Measurements from ENCODE around the gene STAG1.

Gene STAG1

DNA sequence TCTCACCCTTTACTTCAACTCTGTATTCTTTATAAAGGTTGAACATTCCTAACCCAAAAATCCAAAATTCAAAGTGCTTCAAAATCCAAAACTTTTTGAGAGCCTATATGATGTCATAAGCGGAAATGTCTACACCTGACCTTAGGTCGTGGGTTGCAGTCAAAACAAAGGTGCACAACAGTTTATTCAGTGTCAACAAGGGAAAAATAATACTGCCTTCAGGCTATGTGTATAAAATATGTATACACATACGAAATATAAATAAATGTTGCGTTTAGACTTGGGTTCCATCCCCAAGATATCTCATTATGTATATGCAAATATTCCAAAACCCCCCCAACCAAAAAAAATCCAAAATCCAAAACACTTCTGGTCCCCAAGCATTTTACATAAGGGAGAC is 90.9 kb downstream of the STAG1 start:
- H3K9me2 ChIP-seq (replicated peaks; ENCODE audit: low read depth, low read length): no peaks in the 10 kb centered on the region
- no peaks in the 10 kb centered on the region for H3K27me3 ChIP-seq (ENCODE audit: insufficient read depth, low read length, poor library complexity, severe bottlenecking)
- no peak overlapping the region for H3K9ac ChIP-seq (ENCODE audit: low read depth, low read length, poor library complexity, severe bottlenecking)
- H3F3A ChIP-seq (ENCODE audit: low read depth): no peaks in the 10 kb centered on the region
- H3K4me2 ChIP-seq (ENCODE audit: low read depth, low read length, poor library complexity, severe bottlenecking): no peak overlapping the region
- peaks cover 10% of the 10 kb centered on the region for H3K4me1 ChIP-seq (ENCODE audit: insufficient read depth, low read length, poor library complexity, severe bottlenecking)
- H3K79me2 ChIP-seq (ENCODE audit: insufficient read depth, low read length): peaks cover 94% of the 10 kb centered on the region
- no peak for TF ChIP-seq EZH2phosphoT487 (IDR thresholded peaks at IDR 0.05; ENCODE audit: borderline replicate concordance)
- TF ChIP-seq, protein P1, sequence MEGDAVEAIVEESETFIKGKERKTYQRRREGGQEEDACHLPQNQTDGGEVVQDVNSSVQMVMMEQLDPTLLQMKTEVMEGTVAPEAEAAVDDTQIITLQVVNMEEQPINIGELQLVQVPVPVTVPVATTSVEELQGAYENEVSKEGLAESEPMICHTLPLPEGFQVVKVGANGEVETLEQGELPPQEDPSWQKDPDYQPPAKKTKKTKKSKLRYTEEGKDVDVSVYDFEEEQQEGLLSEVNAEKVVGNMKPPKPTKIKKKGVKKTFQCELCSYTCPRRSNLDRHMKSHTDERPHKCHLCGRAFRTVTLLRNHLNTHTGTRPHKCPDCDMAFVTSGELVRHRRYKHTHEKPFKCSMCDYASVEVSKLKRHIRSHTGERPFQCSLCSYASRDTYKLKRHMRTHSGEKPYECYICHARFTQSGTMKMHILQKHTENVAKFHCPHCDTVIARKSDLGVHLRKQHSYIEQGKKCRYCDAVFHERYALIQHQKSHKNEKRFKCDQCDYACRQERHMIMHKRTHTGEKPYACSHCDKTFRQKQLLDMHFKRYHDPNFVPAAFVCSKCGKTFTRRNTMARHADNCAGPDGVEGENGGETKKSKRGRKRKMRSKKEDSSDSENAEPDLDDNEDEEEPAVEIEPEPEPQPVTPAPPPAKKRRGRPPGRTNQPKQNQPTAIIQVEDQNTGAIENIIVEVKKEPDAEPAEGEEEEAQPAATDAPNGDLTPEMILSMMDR (conservative IDR thresholded peaks at IDR 0.05; ENCODE audit: low read length): no peak
- peaks cover 17% of the 10 kb centered on the region for H4K20me1 ChIP-seq (ENCODE audit: insufficient read depth, low read length, poor library complexity, severe bottlenecking)
- H2AFZ ChIP-seq (ENCODE audit: low read length): no peak overlapping the region
- no peak overlapping the region for H3K4me3 ChIP-seq (ENCODE audit: low read length, poor library complexity, severe bottlenecking)
- no peaks in the 10 kb centered on the region for H3K9me3 ChIP-seq (ENCODE audit: insufficient read depth, low read depth, low read length)
- H3K36me3 ChIP-seq (ENCODE audit: insufficient read depth, low read length): no peaks in the 10 kb centered on the region

DNA sequence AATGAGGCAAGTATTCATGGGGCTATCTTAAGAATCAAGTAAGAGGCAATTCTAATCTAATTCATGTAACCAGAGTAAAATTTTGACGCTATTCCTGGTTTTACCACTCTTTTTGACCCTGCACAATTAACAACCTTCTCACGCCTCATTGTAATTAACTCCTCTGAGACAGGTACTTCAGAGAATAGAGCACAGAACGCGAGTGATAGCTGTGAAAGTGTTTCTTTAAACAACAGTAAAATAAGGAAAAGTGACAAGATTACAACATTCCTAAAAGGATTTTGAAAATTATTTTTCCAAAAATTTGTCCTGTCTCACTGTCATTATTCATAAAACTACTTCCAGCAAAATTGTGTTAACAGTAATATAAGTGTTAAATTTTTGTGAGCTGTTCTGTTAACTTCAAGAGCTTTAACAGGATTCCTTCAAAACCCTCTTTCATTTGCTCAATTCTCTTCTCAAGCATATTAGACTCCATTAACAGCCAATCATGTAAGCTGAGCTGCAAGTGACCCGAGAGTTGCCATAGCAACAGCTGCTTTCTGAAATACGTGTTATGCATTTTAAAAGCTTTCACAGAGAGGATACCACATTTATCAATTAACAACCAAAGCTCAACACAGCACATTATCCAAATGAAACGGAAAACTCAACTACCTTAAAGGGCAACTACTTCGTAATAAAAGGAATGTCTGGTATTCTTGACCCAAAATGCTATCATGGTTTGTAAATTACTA is 93.1 kb downstream of the STAG1 start:
- peaks cover 12% of the 10 kb centered on the region for H3K9me3 ChIP-seq (ENCODE audit: insufficient read depth, low read depth, low read length)

DNA sequence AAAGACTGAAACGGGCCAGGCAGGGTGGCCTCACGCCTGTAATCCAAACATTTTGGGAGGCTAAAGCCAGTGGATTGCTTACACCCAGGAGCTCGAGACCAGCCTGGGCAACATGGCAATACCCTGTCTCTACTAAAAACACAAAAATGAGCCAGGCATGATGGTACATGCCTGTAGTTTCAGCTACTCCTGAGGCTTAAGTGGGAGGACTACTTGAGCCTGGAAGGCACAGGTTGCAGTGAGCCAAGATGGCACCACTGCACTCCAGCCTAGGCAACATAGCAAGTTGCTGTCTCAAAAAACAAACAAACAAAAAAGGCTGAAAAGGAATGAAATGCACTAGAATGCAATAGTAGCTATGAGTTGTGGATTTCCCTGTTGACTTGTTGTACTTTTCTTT is 94.7 kb downstream of the STAG1 start:
- Histone ChIP-seq H4K20me1 (ENCODE audit: insufficient read depth, low read length, poor library complexity, severe bottlenecking) (peaks cover 17% of the 10 kb centered on the region), H3K4me3 (ENCODE audit: low read length, poor library complexity, severe bottlenecking) (no peak overlapping the region), H2AFZ (ENCODE audit: low read length) (no peak overlapping the region), H3F3A (ENCODE audit: low read depth) (no peaks in the 10 kb centered on the region), H3K36me3 (ENCODE audit: insufficient read depth, low read length) (peaks cover 18% of the 10 kb centered on the region), H3K4me2 (ENCODE audit: low read depth, low read length, poor library complexity, severe bottlenecking) (no peak overlapping the region), H3K9ac (ENCODE audit: low read depth, low read length, poor library complexity, severe bottlenecking) (no peak overlapping the region), H3K4me1 (ENCODE audit: insufficient read depth, low read length, poor library complexity, severe bottlenecking) (no peaks in the 10 kb centered on the region), H3K9me2 (replicated peaks; ENCODE audit: low read depth, low read length) (no peaks in the 10 kb centered on the region), H3K27me3 (ENCODE audit: insufficient read depth, low read length, poor library complexity, severe bottlenecking) (no peaks in the 10 kb centered on the region), H3K79me2 (ENCODE audit: insufficient read depth, low read length) (peaks cover 99% of the 10 kb centered on the region), H3K9me3 (ENCODE audit: insufficient read depth, low read depth, low read length) (peaks cover 21% of the 10 kb centered on the region)
- TF ChIP-seq EZH2phosphoT487 (IDR thresholded peaks at IDR 0.05; ENCODE audit: borderline replicate concordance): no peak
- TF ChIP-seq, protein P1 (conservative IDR thresholded peaks at IDR 0.05; ENCODE audit: low read length): no peak

More for the DNA sequence above, 93.1 kb downstream of the STAG1 start:
- Histone ChIP-seq H2AFZ (ENCODE audit: low read length) (no peak overlapping the region), H3K27me3 (ENCODE audit: insufficient read depth, low read length, poor library complexity, severe bottlenecking) (no peaks in the 10 kb centered on the region), H3K4me3 (ENCODE audit: low read length, poor library complexity, severe bottlenecking) (no peak overlapping the region), H3K36me3 (ENCODE audit: insufficient read depth, low read length) (peaks cover 15% of the 10 kb centered on the region), H3K9me2 (replicated peaks; ENCODE audit: low read depth, low read length) (no peaks in the 10 kb centered on the region), H4K20me1 (ENCODE audit: insufficient read depth, low read length, poor library complexity, severe bottlenecking) (peaks cover 17% of the 10 kb centered on the region), H3K4me1 (ENCODE audit: insufficient read depth, low read length, poor library complexity, severe bottlenecking) (no peaks in the 10 kb centered on the region), H3F3A (ENCODE audit: low read depth) (no peaks in the 10 kb centered on the region), H3K79me2 (ENCODE audit: insufficient read depth, low read length) (peaks cover 98% of the 10 kb centered on the region), H3K4me2 (ENCODE audit: low read depth, low read length, poor library complexity, severe bottlenecking) (no peak overlapping the region), H3K9ac (ENCODE audit: low read depth, low read length, poor library complexity, severe bottlenecking) (no peak overlapping the region)
- TF ChIP-seq EZH2phosphoT487 (IDR thresholded peaks at IDR 0.05; ENCODE audit: borderline replicate concordance): no peak
- TF ChIP-seq, protein P1 (conservative IDR thresholded peaks at IDR 0.05; ENCODE audit: low read length): no peak

Data from Loucy (cell line).